Measurements from ENCODE around the gene WDR88. TPM values are rescaled to one million over a fixed set of nuclear protein-coding genes. Genes with fewer than 3 reads are reported as not detected.

The WDR88 gene
- total and polyA plus RNA-seq, 2 experiments from 2014 or later, result not detected

- no peak overlapping the region for H3K4me3 Mint-ChIP-seq
Measured at GRCh38 chr19:33167438-33167837, 35.5 kb downstream of the WDR88 start.

More at GRCh38 chr19:33167438-33167837, 35.5 kb downstream of the WDR88 start:
- peaks cover 2% of the 10 kb centered on the region; the same call in 1 of the 2 replicates for H3K4me1 ChIP-seq (ENCODE audit: insufficient read depth)
- H3K36me3 ChIP-seq (ENCODE audit: insufficient read depth), result no peaks in the 10 kb centered on the region
- TF ChIP-seq ZNF331 (CRISPR knock-in tag; IDR thresholded peaks at IDR 0.05; ENCODE audit: low read depth) (no peak), NANOG (IDR thresholded peaks at IDR 0.05; ENCODE audit: borderline replicate concordance) (no peak), CREB1 (CRISPR knock-in tag; IDR thresholded peaks at IDR 0.05; ENCODE audit: low read depth) (no peak), JUNB (IDR thresholded peaks at IDR 0.05; ENCODE audit: unreplicated experiment) (no peak), STAT1 (IDR thresholded peaks at IDR 0.05; ENCODE audit: unreplicated experiment) (no peak), ETS1 (IDR thresholded peaks at IDR 0.05) (no peak), EZH2 (IDR thresholded peaks at IDR 0.05; ENCODE audit: low read depth, unreplicated experiment) (no peak), ZNF114 (CRISPR knock-in tag; IDR thresholded peaks at IDR 0.05) (no peak), REST (IDR thresholded peaks at IDR 0.05; ENCODE audit: unreplicated experiment) (no peak), ZNF462 (CRISPR knock-in tag; IDR thresholded peaks at IDR 0.05) (no peak), POLR2AphosphoS5 (IDR thresholded peaks at IDR 0.05; ENCODE audit: low read depth) (no peak), EZH2phosphoT487 (IDR thresholded peaks at IDR 0.05; ENCODE audit: unreplicated experiment) (no peak)
- TF ChIP-seq, protein P1, sequence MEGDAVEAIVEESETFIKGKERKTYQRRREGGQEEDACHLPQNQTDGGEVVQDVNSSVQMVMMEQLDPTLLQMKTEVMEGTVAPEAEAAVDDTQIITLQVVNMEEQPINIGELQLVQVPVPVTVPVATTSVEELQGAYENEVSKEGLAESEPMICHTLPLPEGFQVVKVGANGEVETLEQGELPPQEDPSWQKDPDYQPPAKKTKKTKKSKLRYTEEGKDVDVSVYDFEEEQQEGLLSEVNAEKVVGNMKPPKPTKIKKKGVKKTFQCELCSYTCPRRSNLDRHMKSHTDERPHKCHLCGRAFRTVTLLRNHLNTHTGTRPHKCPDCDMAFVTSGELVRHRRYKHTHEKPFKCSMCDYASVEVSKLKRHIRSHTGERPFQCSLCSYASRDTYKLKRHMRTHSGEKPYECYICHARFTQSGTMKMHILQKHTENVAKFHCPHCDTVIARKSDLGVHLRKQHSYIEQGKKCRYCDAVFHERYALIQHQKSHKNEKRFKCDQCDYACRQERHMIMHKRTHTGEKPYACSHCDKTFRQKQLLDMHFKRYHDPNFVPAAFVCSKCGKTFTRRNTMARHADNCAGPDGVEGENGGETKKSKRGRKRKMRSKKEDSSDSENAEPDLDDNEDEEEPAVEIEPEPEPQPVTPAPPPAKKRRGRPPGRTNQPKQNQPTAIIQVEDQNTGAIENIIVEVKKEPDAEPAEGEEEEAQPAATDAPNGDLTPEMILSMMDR (conservative IDR thresholded peaks at IDR 0.05; ENCODE audit: low read depth in 2 of 2), result no peak
- H3K27me3 ChIP-seq (ENCODE audit: insufficient read depth), result no peaks in the 10 kb centered on the region
- H3K4me3 ChIP-seq, result no peak overlapping the region
- no peaks in the 10 kb centered on the region for H3K9me2 ChIP-seq (ENCODE audit: insufficient read depth)
- Mint-ChIP-seq H3K27me3 (ENCODE audit: insufficient read depth, low read depth, poor library complexity) (peaks cover 2% of the 10 kb centered on the region), H3K36me3 (ENCODE audit: low read depth) (peaks cover 16% of the 10 kb centered on the region), H3K27ac (no peak overlapping the region), H3K9me3 (peaks cover 37% of the 10 kb centered on the region), H3K4me1 (no peaks in the 10 kb centered on the region)
- no peaks in the 10 kb centered on the region for H3F3A ChIP-seq (replicated peaks; ENCODE audit: low read depth)
- ATAC-seq (no peak), DNase-seq (ENCODE audit: low spot score) (no peak)
- no peak overlapping the region for H3K4me2 ChIP-seq
- no peak overlapping the region for H2AFZ ChIP-seq
- no peaks in the 10 kb centered on the region for H3K79me2 ChIP-seq (replicated peaks; ENCODE audit: insufficient read depth)
- H4K20me1 ChIP-seq (replicated peaks; ENCODE audit: insufficient read depth), result no peaks in the 10 kb centered on the region
- H3K27ac ChIP-seq (ENCODE audit: low read depth), result no peak overlapping the region
